OCI-LY7 (cell line): ENCODE results near the gene OSBPL1A. TPM values are rescaled to one million over a fixed set of nuclear protein-coding genes. Genes with fewer than 3 reads are reported as not detected.

ENCODE experiments used
- BruUV-seq: library from RNA; stranded (reverse); fragments of 400-500 nt; replicated peaks from 2 replicates; lab custom pipeline; 2021; lab: Mats Ljungman, UMichigan
- CTCF ChIA-PET: fragments of 300-600 bp; sonication (Branson Sonifier 250); formaldehyde crosslinking; loops from one replicate; lab custom pipeline; 2022; ENCODE audit warnings: antibody characterized with exemption; ENCODE audit not compliant: unreplicated experiment; lab: Charles Lee
- POLR2A ChIA-PET: fragments of 300-600 bp; sonication (Branson Sonifier 250); formaldehyde crosslinking; loops from one replicate; lab custom pipeline; 2022; ENCODE audit warnings: antibody characterized with exemption; lab: Charles Lee
- DNase-seq: peaks from one replicate; pipeline ENCODE4 v3.0.0-alpha.2; 2015; ENCODE audit warnings: low spot score
- H2AFZ ChIP-seq: fragments of 200-600 bp; sonication (generic), shearing (Covaris generic); 2 replicates; pipeline ENCODE4 v1.6.1; 2014; ENCODE audit warnings: mild to moderate bottlenecking, antibody characterized with exemption, low read length, moderate library complexity
- H3K27ac ChIP-seq: fragments of 200-600 bp; sonication (generic); 2 replicates; pipeline ENCODE4 v1.5.1; 2014; ENCODE audit warnings: mixed run types, low read depth, mild to moderate bottlenecking, moderate library complexity, low read length, inconsistent platforms; ENCODE audit not compliant: poor library complexity, severe bottlenecking
- H3K36me3 ChIP-seq: fragments of 200-600 bp; sonication (generic); 2 replicates; pipeline ENCODE4 v1.6.1; 2014; ENCODE audit warnings: mild to moderate bottlenecking, antibody characterized with exemption, low read length, moderate library complexity, mixed read lengths; ENCODE audit not compliant: insufficient read depth
- H3K4me1 ChIP-seq: fragments of 200-600 bp; sonication (generic); 2 replicates; pipeline ENCODE4 v1.5.1; 2014; ENCODE audit warnings: mild to moderate bottlenecking, low read length; ENCODE audit not compliant: insufficient read depth, poor library complexity, severe bottlenecking
- H3K4me2 ChIP-seq: fragments of 200-600 bp; sonication (generic); 2 replicates; pipeline ENCODE4 v1.6.1; 2014; ENCODE audit warnings: mild to moderate bottlenecking, low read length
- H3K4me3 ChIP-seq: fragments of 200-600 bp; sonication (generic); 2 replicates; pipeline ENCODE4 v1.5.1; 2014; ENCODE audit warnings: mild to moderate bottlenecking, low read depth, low read length; ENCODE audit not compliant: poor library complexity, severe bottlenecking
- H3K79me2 ChIP-seq: fragments of 200-600 bp; sonication (generic); 2 replicates; pipeline ENCODE4 v1.6.1; 2016; ENCODE audit warnings: low read depth, mild to moderate bottlenecking, low read length, moderate library complexity, mixed read lengths; ENCODE audit not compliant: insufficient read depth
- H3K9me2 ChIP-seq: fragments of 200-600 bp; sonication (generic); 2 replicates; pipeline ENCODE4 v1.6.1; 2016; ENCODE audit warnings: mild to moderate bottlenecking, low read length, mixed read lengths; ENCODE audit not compliant: insufficient read depth
- H3K9me3 ChIP-seq: fragments of 200-600 bp; sonication (generic); 2 replicates; pipeline ENCODE4 v1.6.1; 2014; ENCODE audit warnings: mild to moderate bottlenecking, mixed run types, low read length, mixed read lengths
- H4K20me1 ChIP-seq: fragments of 200-600 bp; sonication (generic); 2 replicates; pipeline ENCODE4 v1.6.1; 2014; ENCODE audit warnings: mild to moderate bottlenecking, antibody characterized with exemption, low read length, moderate library complexity, mixed read lengths; ENCODE audit not compliant: insufficient read depth
- EZH2phosphoT487 ChIP-seq: fragments of 200-600 bp; sonication (generic); IDR thresholded peaks from 2 replicates; pipeline ENCODE4 v1.6.1; 2018; ENCODE audit warnings: low read depth, borderline replicate concordance, mild to moderate bottlenecking, mixed run types, antibody characterized with exemption, low read length, moderate library complexity, mixed read lengths
- intact Hi-C: fragments of 100-400 bp; cut with micrococcal nuclease; formaldehyde crosslinking; loops from one replicate; pipeline ENCODE4 v1.10.0; 2022; ENCODE audit not compliant: unreplicated experiment
- total RNA-seq, 2 experiments: library from RNA; depleted of rRNA in 1 of 2; stranded (reverse); fragments of >200 nt in 1 of 2; shearing (Covaris generic) in 1 of 2; gene quantifications; 2 replicates each; pipeline ENCODE4 v1.2.3, GENCODE V29; 2014 to 2022
- TF ChIP-seq, protein P1 (sequence below): fragments of 200-600 bp; sonication (generic); conservative IDR thresholded peaks from 2 replicates; pipeline ENCODE4 v1.5.1; 2014; ENCODE audit warnings: mild to moderate bottlenecking, antibody characterized with exemption, low read length, moderate library complexity, mixed read lengths

Gene OSBPL1A
- total RNA-seq, 2 experiments from 2014 or later: 0.06 to 0.59 TPM

DNA sequence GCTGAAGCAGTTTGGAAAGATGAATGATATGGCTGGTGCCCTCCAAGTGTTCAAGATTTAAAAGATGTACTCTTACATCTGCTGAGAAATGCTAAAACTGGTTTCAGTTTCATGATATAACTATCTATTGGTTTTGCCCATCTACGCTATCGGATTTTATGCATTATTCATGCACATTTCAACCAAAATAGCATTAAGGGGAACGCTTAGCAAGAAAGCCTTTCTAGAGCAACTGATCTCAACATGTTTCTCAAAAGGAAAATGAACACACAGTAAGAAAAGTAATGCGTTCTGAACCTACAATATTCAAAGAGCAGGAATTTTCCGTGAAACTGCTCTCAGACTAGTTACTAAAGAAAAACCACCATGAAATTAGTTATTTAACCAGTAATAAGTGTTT lies 164.8 kb downstream of the OSBPL1A start:
- H3K4me1 ChIP-seq: no peaks in the 10 kb centered on the region
- H3K9me3 ChIP-seq: no peaks in the 10 kb centered on the region
- H3K4me2 ChIP-seq: no peak overlapping the region
- H3K27ac ChIP-seq: no peak overlapping the region
- no peaks in the 10 kb centered on the region for H4K20me1 ChIP-seq
- intact Hi-C loops: no loop called here
- H3K9me2 ChIP-seq: no peaks in the 10 kb centered on the region
- H3K79me2 ChIP-seq: no peaks in the 10 kb centered on the region
- no peaks in the 10 kb centered on the region for H3K36me3 ChIP-seq
- ChIA-PET CTCF (no interaction called here), POLR2A (no interaction called here)
- H2AFZ ChIP-seq: no peak overlapping the region
- H3K4me3 ChIP-seq: no peak overlapping the region
- DNase-seq: no peak
- TF ChIP-seq, protein P1, sequence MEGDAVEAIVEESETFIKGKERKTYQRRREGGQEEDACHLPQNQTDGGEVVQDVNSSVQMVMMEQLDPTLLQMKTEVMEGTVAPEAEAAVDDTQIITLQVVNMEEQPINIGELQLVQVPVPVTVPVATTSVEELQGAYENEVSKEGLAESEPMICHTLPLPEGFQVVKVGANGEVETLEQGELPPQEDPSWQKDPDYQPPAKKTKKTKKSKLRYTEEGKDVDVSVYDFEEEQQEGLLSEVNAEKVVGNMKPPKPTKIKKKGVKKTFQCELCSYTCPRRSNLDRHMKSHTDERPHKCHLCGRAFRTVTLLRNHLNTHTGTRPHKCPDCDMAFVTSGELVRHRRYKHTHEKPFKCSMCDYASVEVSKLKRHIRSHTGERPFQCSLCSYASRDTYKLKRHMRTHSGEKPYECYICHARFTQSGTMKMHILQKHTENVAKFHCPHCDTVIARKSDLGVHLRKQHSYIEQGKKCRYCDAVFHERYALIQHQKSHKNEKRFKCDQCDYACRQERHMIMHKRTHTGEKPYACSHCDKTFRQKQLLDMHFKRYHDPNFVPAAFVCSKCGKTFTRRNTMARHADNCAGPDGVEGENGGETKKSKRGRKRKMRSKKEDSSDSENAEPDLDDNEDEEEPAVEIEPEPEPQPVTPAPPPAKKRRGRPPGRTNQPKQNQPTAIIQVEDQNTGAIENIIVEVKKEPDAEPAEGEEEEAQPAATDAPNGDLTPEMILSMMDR: no peak
- no peak for TF ChIP-seq EZH2phosphoT487
- BruUV-seq: no TSS peak

DNA sequence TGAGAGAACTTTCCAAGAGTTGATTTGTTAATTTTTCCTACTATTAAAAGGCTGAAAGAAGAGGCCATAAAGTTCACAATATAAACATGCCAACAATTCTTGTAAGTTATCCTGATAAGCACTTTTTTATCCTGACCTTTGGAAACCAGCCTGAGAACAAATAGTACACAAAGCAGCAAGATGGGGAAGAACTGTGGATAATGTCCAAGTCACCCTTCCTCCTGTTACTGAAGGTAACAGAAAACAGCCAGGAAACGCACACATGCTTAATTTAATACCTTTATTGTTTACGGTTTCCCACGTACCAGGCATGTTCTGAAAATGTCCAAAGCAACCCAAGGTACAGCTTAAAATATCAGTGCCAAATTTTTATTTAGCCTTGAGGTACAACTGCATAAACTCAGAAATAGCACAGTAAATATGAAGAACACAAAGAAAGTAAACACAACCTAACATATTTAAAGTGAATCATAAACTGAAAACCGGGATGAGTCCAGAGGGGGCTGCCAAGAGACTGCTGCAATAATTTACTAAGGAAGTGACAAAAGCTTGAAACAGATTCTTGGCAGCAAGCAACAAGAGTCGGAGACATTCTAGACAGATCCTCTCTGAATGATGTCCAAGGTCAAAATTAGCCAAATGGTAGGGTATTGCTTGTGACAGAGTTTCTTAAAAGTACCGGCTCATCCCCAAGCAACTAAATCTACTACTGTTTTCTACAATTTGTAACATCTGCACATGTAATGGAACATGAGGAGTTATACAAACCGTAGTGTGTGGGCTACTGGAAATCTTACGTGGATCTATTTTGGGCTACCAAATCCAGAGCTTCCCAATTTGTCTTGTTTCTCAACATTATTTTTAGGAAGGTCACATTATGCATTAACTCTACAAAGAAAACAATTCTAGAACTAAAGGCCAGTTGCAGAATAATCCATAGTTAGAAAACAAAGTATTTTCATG lies 165.6 kb downstream of the OSBPL1A start:
- Histone ChIP-seq H3K9me2 (no peaks in the 10 kb centered on the region), H3K4me2 (no peak overlapping the region), H3K36me3 (no peaks in the 10 kb centered on the region), H3K27ac (no peak overlapping the region), H3K79me2 (no peaks in the 10 kb centered on the region), H4K20me1 (no peaks in the 10 kb centered on the region), H3K4me1 (no peaks in the 10 kb centered on the region), H3K4me3 (no peak overlapping the region), H3K9me3 (no peaks in the 10 kb centered on the region), H2AFZ (no peak overlapping the region)
- TF ChIP-seq, protein P1: no peak
- TF ChIP-seq EZH2phosphoT487: no peak
- no TSS peak for BruUV-seq
- CTCF ChIA-PET: no interaction called here
- intact Hi-C loops: no loop called here
- DNase-seq: no peak
- POLR2A ChIA-PET: no interaction called here

DNA sequence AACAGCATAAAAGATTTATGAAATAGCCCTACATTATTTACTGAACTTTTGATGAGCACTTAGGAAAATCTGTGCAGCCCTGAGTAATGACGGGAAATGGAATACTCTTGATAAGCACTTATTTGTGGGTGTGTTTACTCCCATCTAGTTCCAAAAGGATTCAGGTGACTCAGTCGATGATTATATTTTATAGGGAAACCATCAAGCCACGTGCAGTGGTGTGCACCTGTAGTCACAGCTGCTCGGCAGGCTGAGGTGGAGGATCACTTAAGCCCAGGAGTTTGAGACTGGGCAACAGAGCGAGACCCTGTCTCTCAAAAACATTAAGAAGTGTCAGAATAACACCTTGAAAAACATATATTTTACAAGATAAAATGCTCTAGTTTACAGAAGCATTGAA lies 166.9 kb downstream of the OSBPL1A start:
- H3K4me3 ChIP-seq: no peak overlapping the region
- no peaks in the 10 kb centered on the region for H3K9me2 ChIP-seq
- H2AFZ ChIP-seq: no peak overlapping the region
- no peaks in the 10 kb centered on the region for H3K4me1 ChIP-seq
- DNase-seq: no peak
- H3K9me3 ChIP-seq: no peaks in the 10 kb centered on the region
- H4K20me1 ChIP-seq: no peaks in the 10 kb centered on the region
- ChIA-PET POLR2A (no interaction called here), CTCF (no interaction called here)
- intact Hi-C loops: no loop called here
- TF ChIP-seq, protein P1: no peak
- TF ChIP-seq EZH2phosphoT487: no peak
- H3K36me3 ChIP-seq: no peaks in the 10 kb centered on the region
- BruUV-seq: no TSS peak
- no peak overlapping the region for H3K4me2 ChIP-seq
- H3K27ac ChIP-seq: no peak overlapping the region
- no peaks in the 10 kb centered on the region for H3K79me2 ChIP-seq
